GM21723 (cell line): ENCODE data around the gene CD86.

Experiments used
- ATAC-seq: cut with Tn5 transposase; IDR thresholded peaks from one replicate; pipeline ENCODE4 v1.9.1; 2021; ENCODE audit warnings: mild to moderate bottlenecking, moderate library complexity; ENCODE audit not compliant: unreplicated experiment

CD86 gene

GRCh38 chr3:122057671-122058070 lies 2.5 kb downstream of the CD86 start:
- no peak for ATAC-seq

GRCh38 chr3:122058294-122058693 lies 3.1 kb downstream of the CD86 start:
- peak; percentile 36 for ATAC-seq

- no peak for ATAC-seq
Measured at GRCh38 chr3:122060040-122060698, 5.0 kb downstream of the CD86 start.

- no peak for ATAC-seq
Measured at GRCh38 chr3:122063908-122064307, 8.7 kb downstream of the CD86 start.

- ATAC-seq, result no peak
Measured at GRCh38 chr3:122064326-122064725, 9.2 kb downstream of the CD86 start.

GRCh38 chr3:122066331-122067213 lies 11.4 kb downstream of the CD86 start:
- ATAC-seq, result no peak

GRCh38 chr3:122067214-122067550 lies 12.0 kb downstream of the CD86 start:
- peak; percentile 46 for ATAC-seq

- ATAC-seq, result peak; percentile 54
Measured at GRCh38 chr3:122067588-122068240, 12.6 kb downstream of the CD86 start.

- peak; percentile 58 for ATAC-seq
Measured at GRCh38 chr3:122074621-122075265, 19.6 kb downstream of the CD86 start.

- ATAC-seq, result peak; percentile 10
Measured at GRCh38 chr3:122076491-122077292, 21.5 kb downstream of the CD86 start.

GRCh38 chr3:122077293-122078234 lies 22.4 kb downstream of the CD86 start:
- ATAC-seq, result peak; percentile 25

GRCh38 chr3:122078235-122078935 lies 23.2 kb downstream of the CD86 start:
- no peak for ATAC-seq

- ATAC-seq, result no peak
Measured at GRCh38 chr3:122079524-122080206, 24.5 kb downstream of the CD86 start.

- ATAC-seq, result no peak
Measured at GRCh38 chr3:122080207-122080587, 25.0 kb downstream of the CD86 start.

GRCh38 chr3:122081543-122082247 lies 26.5 kb downstream of the CD86 start:
- peak; percentile 39 for ATAC-seq

GRCh38 chr3:122082357-122082756 lies 27.2 kb downstream of the CD86 start:
- no peak for ATAC-seq

- no peak for ATAC-seq
Measured at GRCh38 chr3:122084799-122085198, 29.6 kb downstream of the CD86 start.

- ATAC-seq, result no peak
Measured at GRCh38 chr3:122085673-122086072, 30.5 kb downstream of the CD86 start.
